GM12878 (cell line): ENCODE data around the gene MSI2. TPM values are rescaled to one million over a fixed set of nuclear protein-coding genes. Genes with fewer than 3 reads are reported as not detected.

ENCODE experiments used
- BACH1 ChIP-seq: fragments of 450-650 bp; IDR thresholded peaks from 2 replicates; pipeline ENCODE4 v1.6.1; 2017; ENCODE audit warnings: mild to moderate bottlenecking, borderline replicate concordance
- BHLHE40 ChIP-seq, 2 experiments: fragments of 450-650 bp in 1 of 2; IDR thresholded peaks; 2 replicates each; pipeline ENCODE4 v1.6.1; 2011 to 2017; ENCODE audit warnings: low read depth in 2 of 2, borderline replicate concordance in 1 of 2, improper control_type of control experiment in 1 of 2, low read length in 1 of 2, mild to moderate bottlenecking in 1 of 2
- CBFB ChIP-seq: IDR thresholded peaks from 2 replicates; pipeline ENCODE4 v1.6.1; 2016; ENCODE audit warnings: antibody characterized with exemption, low read depth
- CHD4 ChIP-seq: fragments of 200-600 bp; sonication (generic); IDR thresholded peaks from 2 replicates; pipeline ENCODE4 v1.6.1; 2016; ENCODE audit warnings: mild to moderate bottlenecking
- DPF2 ChIP-seq: fragments of 450-650 bp; IDR thresholded peaks from 2 replicates; pipeline ENCODE4 v1.6.1; 2017; ENCODE audit warnings: mild to moderate bottlenecking
- KLF5 ChIP-seq: fragments of 450-650 bp; IDR thresholded peaks from 2 replicates; pipeline ENCODE4 v1.6.1; 2014; ENCODE audit warnings: mild to moderate bottlenecking; ENCODE audit not compliant: partially characterized antibody
- LARP7 ChIP-seq: fragments of 450-650 bp; IDR thresholded peaks from 2 replicates; pipeline ENCODE4 v1.6.1; 2017; ENCODE audit warnings: mild to moderate bottlenecking
- MEF2A ChIP-seq: IDR thresholded peaks from 2 replicates; pipeline ENCODE4 v1.6.1; 2011; ENCODE audit warnings: low read depth, mild to moderate bottlenecking, low read length, moderate library complexity; ENCODE audit not compliant: insufficient read depth
- NFIC ChIP-seq: IDR thresholded peaks from 2 replicates; pipeline ENCODE4 v1.6.1; 2012; ENCODE audit warnings: low read depth, mild to moderate bottlenecking, inconsistent platforms, low read length, moderate library complexity
- POU2F2 ChIP-seq: IDR thresholded peaks from 3 replicates; pipeline ENCODE4 v1.6.1; 2011; ENCODE audit warnings: low read depth, mild to moderate bottlenecking, low read length, borderline replicate concordance
- RAD21 ChIP-seq: IDR thresholded peaks from 2 replicates; pipeline ENCODE4 v1.6.1; 2011; ENCODE audit warnings: mild to moderate bottlenecking, low read depth, low read length, moderate library complexity; ENCODE audit not compliant: insufficient read depth
- RAD51 ChIP-seq: fragments of 450-650 bp; IDR thresholded peaks from 2 replicates; pipeline ENCODE4 v1.6.1; 2016; ENCODE audit warnings: moderate library complexity, mild to moderate bottlenecking, inconsistent platforms
- STAT1 ChIP-seq: fragments of 450-650 bp; conservative IDR thresholded peaks from 2 replicates; pipeline ENCODE4 v1.6.1; 2014; ENCODE audit warnings: antibody characterized with exemption, mild to moderate bottlenecking
- TAF1 ChIP-seq: IDR thresholded peaks from 2 replicates; pipeline ENCODE4 v1.6.1; 2011; ENCODE audit warnings: mild to moderate bottlenecking, low read depth, low read length, borderline replicate concordance
- TCF3 ChIP-seq: IDR thresholded peaks from 2 replicates; pipeline ENCODE4 v1.6.1; 2012; ENCODE audit warnings: low read depth, mild to moderate bottlenecking, low read length, borderline replicate concordance; ENCODE audit not compliant: insufficient read depth
- polyA plus RNA-seq, 11 experiments: library from polyadenylated mRNA; depleted of rRNA in 4 of 11; unstranded in 6 of 11; stranded (reverse) in 5 of 11; fragments of >200 nt; fragmentation: Nextera tagmentation in 4 of 11; fragmentation: Illumina TruSeq in 1 of 11; extraction: Ambion mirVana in 4 of 11; extraction: Trizol in 1 of 11; gene quantifications; 1 replicate in 1 of 11; 2 replicates in 10 of 11; pipeline versions ENCODE4 v1.2.1 to v1.2.3, GENCODE V29; 2011 to 2016; ENCODE audit warnings: inconsistent platforms in 2 of 11, missing spikeins in 2 of 11, low read depth in 1 of 11
- total RNA-seq, 4 experiments: library from RNA; depleted of rRNA in 3 of 4; stranded (reverse); fragments of >200 nt in 3 of 4; fragmentation: Illumina TruSeq in 1 of 4; extraction: Trizol in 1 of 4; gene quantifications; 2 replicates each; pipeline versions ENCODE4 v1.2.1 to v1.2.3, GENCODE V29; 2013 to 2021
- TF ChIP-seq, protein P1 (sequence below): IDR thresholded peaks from 2 replicates; pipeline ENCODE4 v1.6.1; 2011; ENCODE audit warnings: borderline replicate concordance, low read depth, mild to moderate bottlenecking, moderate library complexity, mixed read lengths, low read length; ENCODE audit not compliant: insufficient read depth; ENCODE audit errors: extremely low read length
- TF ChIP-seq, protein P2 (sequence below): IDR thresholded peaks from 2 replicates; pipeline ENCODE4 v1.6.1; 2011; ENCODE audit warnings: low read depth, mild to moderate bottlenecking, low read length, moderate library complexity, borderline replicate concordance; ENCODE audit errors: extremely low read depth
- TF ChIP-seq, protein P3 (sequence below): fragments of 450-650 bp; IDR thresholded peaks from 2 replicates; pipeline ENCODE4 v1.6.1; 2017; ENCODE audit warnings: mild to moderate bottlenecking, moderate library complexity
- TF ChIP-seq, protein P4 (sequence below): fragments of 450-650 bp; IDR thresholded peaks from 2 replicates; pipeline ENCODE4 v1.6.1; 2017; ENCODE audit warnings: borderline replicate concordance
- TF ChIP-seq, protein P5 (sequence below): fragments of 450-650 bp; conservative IDR thresholded peaks from 2 replicates; pipeline ENCODE4 v1.6.1; 2017; ENCODE audit warnings: mild to moderate bottlenecking, moderate library complexity

Gene MSI2
- total and polyA plus RNA-seq, 10 of the 15 experiments (the other 5 are each of a cell fraction or from before 2014, with no cell fraction given), result 6.1 to 76.1 (median 42.0) TPM

DNA sequence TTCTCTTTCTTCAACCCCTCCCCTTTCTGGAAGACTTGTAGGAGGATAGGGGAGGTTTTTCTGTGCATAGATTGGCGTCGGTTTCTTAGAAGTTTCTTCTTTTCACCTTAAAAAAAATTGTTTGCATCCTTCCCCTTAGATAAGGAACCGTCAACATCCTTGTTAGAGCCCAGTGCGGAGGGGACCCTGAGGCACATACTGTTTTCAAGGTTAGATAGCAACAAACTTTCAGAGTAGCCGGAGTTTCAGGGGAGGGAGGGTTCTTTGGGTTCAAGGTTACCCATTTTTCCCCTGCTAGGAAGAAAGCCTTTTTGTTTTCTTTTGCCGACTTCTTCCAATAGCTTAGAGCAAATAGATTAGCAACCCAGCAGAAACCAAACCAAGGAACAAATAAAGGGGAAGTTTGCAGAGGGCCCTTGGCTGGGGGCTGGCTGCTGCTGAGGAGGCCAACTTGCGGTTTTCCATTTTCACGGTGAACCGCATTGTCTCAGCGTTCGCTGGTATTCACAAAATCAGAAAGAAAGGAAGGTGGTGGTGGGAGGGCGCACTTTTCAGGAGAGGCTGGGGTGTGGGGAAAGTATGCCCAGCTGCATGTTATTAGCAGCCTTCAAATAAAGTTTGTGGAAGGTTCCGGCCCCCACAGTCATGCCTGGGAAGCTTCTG is 28.8 kb downstream of the MSI2 start (continued):
- TF ChIP-seq, protein P1, sequence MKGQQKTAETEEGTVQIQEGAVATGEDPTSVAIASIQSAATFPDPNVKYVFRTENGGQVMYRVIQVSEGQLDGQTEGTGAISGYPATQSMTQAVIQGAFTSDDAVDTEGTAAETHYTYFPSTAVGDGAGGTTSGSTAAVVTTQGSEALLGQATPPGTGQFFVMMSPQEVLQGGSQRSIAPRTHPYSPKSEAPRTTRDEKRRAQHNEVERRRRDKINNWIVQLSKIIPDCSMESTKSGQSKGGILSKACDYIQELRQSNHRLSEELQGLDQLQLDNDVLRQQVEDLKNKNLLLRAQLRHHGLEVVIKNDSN, result no peak
- peak; percentile 18; the same call in 1 of the 2 replicates for TF ChIP-seq RAD21
- TF ChIP-seq BACH1, result no peak; the same call in 1 of the 2 replicates
- no peak for TF ChIP-seq RAD51
- TF ChIP-seq KLF5, result no peak
- peak in 1 of 2 experiments; percentile 35; a peak in 1 of 4 replicates for TF ChIP-seq BHLHE40 (IDR thresholded peaks at IDR 0.05; ENCODE audit: borderline replicate concordance in 1 of 2, low read depth in 2 of 2, low read length in 1 of 2)
- TF ChIP-seq CBFB, result peak; percentile 80
- TF ChIP-seq, protein P2, sequence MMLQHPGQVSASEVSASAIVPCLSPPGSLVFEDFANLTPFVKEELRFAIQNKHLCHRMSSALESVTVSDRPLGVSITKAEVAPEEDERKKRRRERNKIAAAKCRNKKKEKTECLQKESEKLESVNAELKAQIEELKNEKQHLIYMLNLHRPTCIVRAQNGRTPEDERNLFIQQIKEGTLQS, result no peak
- no peak for TF ChIP-seq POU2F2
- TF ChIP-seq NFIC, result peak; percentile 57; the same call in 1 of the 2 replicates
- TF ChIP-seq, protein P3, sequence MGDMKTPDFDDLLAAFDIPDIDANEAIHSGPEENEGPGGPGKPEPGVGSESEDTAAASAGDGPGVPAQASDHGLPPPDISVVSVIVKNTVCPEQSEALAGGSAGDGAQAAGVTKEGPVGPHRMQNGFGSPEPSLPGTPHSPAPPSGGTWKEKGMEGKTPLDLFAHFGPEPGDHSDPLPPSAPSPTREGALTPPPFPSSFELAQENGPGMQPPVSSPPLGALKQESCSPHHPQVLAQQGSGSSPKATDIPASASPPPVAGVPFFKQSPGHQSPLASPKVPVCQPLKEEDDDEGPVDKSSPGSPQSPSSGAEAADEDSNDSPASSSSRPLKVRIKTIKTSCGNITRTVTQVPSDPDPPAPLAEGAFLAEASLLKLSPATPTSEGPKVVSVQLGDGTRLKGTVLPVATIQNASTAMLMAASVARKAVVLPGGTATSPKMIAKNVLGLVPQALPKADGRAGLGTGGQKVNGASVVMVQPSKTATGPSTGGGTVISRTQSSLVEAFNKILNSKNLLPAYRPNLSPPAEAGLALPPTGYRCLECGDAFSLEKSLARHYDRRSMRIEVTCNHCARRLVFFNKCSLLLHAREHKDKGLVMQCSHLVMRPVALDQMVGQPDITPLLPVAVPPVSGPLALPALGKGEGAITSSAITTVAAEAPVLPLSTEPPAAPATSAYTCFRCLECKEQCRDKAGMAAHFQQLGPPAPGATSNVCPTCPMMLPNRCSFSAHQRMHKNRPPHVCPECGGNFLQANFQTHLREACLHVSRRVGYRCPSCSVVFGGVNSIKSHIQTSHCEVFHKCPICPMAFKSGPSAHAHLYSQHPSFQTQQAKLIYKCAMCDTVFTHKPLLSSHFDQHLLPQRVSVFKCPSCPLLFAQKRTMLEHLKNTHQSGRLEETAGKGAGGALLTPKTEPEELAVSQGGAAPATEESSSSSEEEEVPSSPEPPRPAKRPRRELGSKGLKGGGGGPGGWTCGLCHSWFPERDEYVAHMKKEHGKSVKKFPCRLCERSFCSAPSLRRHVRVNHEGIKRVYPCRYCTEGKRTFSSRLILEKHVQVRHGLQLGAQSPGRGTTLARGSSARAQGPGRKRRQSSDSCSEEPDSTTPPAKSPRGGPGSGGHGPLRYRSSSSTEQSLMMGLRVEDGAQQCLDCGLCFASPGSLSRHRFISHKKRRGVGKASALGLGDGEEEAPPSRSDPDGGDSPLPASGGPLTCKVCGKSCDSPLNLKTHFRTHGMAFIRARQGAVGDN, result no peak
- TF ChIP-seq TAF1, result no peak
- TF ChIP-seq STAT1, result no peak
- TF ChIP-seq, protein P4, sequence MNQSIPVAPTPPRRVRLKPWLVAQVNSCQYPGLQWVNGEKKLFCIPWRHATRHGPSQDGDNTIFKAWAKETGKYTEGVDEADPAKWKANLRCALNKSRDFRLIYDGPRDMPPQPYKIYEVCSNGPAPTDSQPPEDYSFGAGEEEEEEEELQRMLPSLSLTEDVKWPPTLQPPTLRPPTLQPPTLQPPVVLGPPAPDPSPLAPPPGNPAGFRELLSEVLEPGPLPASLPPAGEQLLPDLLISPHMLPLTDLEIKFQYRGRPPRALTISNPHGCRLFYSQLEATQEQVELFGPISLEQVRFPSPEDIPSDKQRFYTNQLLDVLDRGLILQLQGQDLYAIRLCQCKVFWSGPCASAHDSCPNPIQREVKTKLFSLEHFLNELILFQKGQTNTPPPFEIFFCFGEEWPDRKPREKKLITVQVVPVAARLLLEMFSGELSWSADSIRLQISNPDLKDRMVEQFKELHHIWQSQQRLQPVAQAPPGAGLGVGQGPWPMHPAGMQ, result peak; percentile 61; the same call in 1 of the 2 replicates
- TF ChIP-seq, protein P5, sequence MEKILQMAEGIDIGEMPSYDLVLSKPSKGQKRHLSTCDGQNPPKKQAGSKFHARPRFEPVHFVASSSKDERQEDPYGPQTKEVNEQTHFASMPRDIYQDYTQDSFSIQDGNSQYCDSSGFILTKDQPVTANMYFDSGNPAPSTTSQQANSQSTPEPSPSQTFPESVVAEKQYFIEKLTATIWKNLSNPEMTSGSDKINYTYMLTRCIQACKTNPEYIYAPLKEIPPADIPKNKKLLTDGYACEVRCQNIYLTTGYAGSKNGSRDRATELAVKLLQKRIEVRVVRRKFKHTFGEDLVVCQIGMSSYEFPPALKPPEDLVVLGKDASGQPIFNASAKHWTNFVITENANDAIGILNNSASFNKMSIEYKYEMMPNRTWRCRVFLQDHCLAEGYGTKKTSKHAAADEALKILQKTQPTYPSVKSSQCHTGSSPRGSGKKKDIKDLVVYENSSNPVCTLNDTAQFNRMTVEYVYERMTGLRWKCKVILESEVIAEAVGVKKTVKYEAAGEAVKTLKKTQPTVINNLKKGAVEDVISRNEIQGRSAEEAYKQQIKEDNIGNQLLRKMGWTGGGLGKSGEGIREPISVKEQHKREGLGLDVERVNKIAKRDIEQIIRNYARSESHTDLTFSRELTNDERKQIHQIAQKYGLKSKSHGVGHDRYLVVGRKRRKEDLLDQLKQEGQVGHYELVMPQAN, result no peak
- no peak for TF ChIP-seq CHD4
- TF ChIP-seq TCF3, result no peak
- TF ChIP-seq LARP7, result no peak
- TF ChIP-seq MEF2A, result no peak
- peak; percentile 58 for TF ChIP-seq DPF2
